Activated T-cell treated with anti-CD3 and anti-CD28 coated beads, Interleukin-2, amount 50 U/mL, for 48 hours (primary cell): ENCODE data around the gene PALM.

ENCODE experiments used
- DNase-seq, 2 experiments: peaks; one replicate each; pipeline ENCODE4 v3.0.0-alpha.2; 2020

The PALM gene

GRCh38 chr19:752652-753517, 44.1 kb downstream of the PALM start:
- DNase-seq = no peak

- DNase-seq = no peak
These were observed 45.8 kb downstream of the PALM start for GRCh38 chr19:754530-754929.

DNA sequence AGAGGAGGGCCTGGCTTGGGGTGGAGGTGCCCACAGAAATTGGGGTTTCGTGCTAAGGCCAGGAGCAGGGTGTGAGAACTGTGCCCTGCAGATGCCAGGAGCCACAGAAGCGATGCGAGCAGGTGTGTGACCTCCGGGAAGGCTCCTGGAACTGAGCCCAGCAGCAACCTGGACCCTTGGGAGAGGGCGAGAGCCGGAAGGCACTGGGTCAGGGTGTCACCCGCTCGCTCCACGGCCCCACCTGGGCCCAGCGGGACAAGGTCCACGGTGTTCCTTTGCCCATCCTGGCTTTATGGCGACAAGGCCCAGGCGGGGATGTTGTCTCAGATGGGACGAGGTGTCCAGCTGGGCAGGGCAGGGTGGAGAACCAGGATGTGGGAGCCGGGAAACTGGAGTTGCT, 46.3 kb downstream of the PALM start:
- no peak for DNase-seq

- peak; percentile 39 to 40 for DNase-seq
These were observed 47.5 kb downstream of the PALM start for GRCh38 chr19:756236-756635.

GRCh38 chr19:756821-757688, 48.3 kb downstream of the PALM start:
- no peak for DNase-seq

- DNase-seq = no peak
These were observed 49.3 kb downstream of the PALM start for GRCh38 chr19:757811-758668.

DNA sequence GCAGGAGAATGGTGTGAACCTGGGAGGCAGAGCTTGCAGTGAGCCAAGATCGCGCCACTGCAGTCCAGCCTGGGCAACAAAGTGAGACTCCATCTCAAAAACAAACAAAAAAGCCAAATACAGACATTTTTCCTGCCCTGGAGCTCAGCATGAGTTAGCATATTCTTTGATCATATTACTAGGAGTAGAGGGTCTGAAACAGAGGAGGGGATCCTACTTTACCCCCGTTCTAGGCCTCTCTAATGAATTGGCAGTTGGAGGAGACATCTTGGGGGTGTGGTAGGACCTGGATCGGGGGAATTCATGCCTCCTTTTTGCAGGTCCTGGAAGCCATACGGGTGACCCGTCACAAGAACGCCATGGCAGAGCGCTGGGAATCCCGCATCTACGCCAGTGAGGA, 54.4 kb downstream of the PALM start:
- DNase-seq = no peak

GRCh38 chr19:763869-764268, 55.1 kb downstream of the PALM start:
- no peak for DNase-seq

GRCh38 chr19:764301-764700, 55.6 kb downstream of the PALM start:
- no peak for DNase-seq

- no peak for DNase-seq
These were observed 56.5 kb downstream of the PALM start for GRCh38 chr19:765179-765738.

DNA sequence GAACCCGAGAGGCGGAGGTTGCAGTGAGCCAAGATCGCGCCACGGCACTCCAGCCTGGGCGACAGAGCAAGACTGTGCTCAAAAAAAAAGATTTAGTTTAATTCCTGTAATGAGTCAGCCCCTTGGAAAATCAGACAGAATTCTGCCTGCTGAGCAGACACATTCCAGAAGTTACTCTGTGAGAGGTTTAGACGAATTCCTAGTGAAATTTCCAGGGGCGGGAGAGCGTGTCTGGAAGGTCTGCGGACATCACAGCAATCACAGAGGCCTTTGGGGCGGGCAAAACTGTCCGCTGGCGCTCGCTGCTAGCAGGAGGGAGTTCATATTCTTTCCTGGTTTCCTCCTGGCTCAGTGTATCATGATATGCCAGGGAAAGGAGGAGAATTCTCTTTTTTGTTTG, 59.7 kb downstream of the PALM start:
- no peak for DNase-seq

GRCh38 chr19:769616-770015, 60.9 kb downstream of the PALM start:
- no peak for DNase-seq

GRCh38 chr19:771332-771785, 62.6 kb downstream of the PALM start:
- DNase-seq = peak; percentile 37 to 55

GRCh38 chr19:772063-772462, 63.3 kb downstream of the PALM start:
- no peak for DNase-seq

- DNase-seq = no peak
These were observed 64.1 kb downstream of the PALM start for GRCh38 chr19:772730-773436.

DNA sequence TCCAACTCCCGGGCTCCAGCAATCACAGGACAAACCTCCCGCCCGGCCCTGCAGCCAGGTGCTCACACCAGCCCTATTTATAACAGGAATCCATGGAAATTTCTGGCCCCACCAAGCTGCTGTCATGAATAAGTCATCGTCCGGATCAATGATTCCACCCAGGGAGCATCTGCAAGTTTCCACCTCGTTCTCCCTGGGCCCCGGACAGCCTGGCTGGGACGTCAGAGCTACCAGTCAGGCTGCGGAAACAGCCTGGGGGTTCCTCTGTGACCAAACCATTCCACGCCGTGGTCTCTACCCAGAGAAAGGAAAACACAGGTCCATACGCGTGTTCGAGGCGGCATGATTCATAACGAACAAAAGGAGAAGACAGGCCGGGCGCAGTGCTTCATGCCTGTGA, 67.8 kb downstream of the PALM start:
- no peak for DNase-seq

DNA sequence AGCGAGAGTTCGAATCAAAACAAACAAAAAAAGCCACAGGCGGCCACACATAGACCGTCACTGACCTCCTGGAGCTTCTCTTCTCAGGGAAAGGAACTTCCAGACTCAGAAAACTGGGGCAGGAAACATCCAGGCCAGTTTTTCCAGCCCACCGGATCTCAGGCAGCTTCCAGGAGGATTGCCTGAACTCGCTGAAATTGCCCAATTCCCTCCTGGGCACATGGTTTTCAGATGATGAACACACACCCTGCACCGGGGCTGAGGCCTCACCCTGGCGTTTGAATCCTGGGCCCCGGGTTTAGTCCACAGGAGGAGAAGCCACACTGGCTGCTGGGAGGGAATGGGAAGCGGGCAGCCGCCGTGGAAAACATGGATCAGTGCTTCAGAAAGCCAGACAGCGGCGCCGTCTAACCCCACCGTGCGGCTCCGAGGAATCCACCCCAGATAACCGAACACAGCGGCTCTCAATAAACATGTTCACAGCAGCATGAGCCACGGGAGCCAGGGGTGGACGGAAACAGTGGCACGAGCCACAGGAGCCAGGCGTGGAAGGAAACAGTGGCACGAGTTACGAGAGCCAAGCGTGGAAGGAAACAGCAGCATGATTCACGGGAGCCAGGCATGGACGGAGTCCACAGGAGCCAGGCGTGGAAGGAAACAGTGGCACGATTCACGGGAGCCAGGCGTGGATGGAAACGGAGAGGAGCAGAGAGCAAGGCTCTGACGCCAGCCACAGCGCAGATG, 70.3 kb downstream of the PALM start:
- DNase-seq = no peak

DNA sequence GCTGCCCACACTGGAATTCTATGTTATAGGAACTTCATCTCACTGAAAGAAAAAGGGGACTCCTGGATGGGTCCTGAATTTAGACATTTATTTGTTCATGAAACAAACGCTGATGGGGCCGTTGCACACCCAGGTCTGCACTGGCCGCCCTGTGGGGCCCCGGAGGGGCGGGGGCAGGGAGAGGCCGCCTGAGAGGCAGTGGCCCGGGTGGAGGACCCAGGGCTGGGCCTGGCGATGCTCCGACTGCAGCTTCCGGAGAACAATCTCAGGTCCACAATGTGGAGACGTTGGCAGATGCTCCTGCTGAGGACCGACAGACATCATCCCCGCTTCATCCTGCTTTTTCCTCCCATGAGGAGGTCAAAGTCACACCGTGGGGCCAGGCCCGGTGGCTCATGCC, 72.2 kb downstream of the PALM start:
- DNase-seq = no peak

DNA sequence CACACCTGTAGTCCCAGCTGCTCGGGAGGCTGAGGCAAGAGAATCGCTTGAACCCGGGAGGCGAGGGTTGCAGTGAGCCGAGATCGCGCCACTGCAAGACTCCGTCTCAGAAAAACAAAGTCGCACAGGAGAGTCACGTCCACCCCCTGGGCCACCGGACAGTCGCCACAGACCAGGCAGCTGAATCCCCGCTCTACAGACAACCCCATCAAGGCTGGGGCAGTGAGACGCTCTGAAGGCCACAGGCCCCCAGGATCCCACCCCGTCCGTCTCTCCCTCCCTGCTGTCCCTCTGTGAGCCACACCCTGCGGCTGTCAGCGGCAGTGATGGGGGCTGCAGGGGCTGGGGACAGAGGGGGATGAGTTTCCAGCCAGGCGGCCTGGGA, 73.1 kb downstream of the PALM start:
- no peak for DNase-seq

DNA sequence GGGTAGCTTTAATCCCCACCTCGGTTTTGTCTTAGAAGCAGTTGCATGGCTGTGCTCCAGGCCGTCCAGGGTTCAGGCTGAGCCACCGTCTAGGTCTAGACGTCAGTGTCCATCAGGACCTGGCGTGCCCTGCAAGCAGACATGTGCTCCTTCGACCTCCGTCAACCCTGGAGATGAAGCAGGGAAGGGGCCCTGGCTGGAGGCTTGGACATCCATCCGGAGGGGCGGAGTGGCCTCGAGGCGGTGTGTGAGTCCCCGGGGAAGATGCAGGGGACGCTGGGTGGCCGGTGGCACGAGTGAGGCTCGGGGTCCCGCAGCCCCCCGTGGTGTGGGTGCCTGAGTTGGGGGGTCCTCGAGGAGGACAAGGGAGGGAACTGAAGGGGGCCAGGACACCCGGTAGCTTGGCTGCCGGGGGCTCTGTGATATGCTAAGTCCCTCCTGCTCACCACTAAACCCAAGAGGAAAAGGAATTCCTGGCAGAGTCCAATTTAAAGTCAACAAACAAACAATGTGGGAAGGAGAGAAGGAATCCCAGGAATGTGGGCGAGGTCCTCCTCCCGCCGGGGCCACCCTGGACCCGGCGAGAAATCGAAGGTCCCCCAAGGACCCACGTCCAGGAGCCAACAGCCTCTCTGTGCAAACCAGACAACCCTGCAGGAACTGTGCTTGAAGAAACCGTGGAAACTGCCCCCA, 73.6 kb downstream of the PALM start:
- DNase-seq = no peak
